ENCODE measurements around the gene HOTAIR. TPM values are rescaled to one million over a fixed set of nuclear protein-coding genes. Genes with fewer than 3 reads are reported as not detected.

Gene HOTAIR
- total RNA-seq, 1 donor from 2014 or later = not detected

GRCh38 chr12:53916788-53917655, 57.7 kb downstream of the HOTAIR start:
- ATAC-seq (no peak), DNase-seq (ENCODE audit: missing footprints) (no peak)
- intact Hi-C loops (cut with DNase I) = no loop called here

Small RNA genes lying within 50 kb of the gene (microRNA-seq; reads per million reads assigned to microRNA genes)
- gene MIR196A2 = not detected

Other genes starting within 250 kb of the HOTAIR start
- 186 TPM for gene CALCOCO1, start 247.5 kb downstream of the HOTAIR start, total RNA-seq
- gene CISTR, start 223.0 kb downstream of the HOTAIR start, total RNA-seq = 1.7 TPM
- gene HOXC13, start 36.1 kb downstream of the HOTAIR start, total RNA-seq = not detected
- gene HOXC12, start 20.1 kb downstream of the HOTAIR start, total RNA-seq = not detected
- not detected for gene HOXC11, start 1.8 kb downstream of the HOTAIR start, total RNA-seq
- gene HOXC10, start 10.2 kb upstream of the HOTAIR start, total RNA-seq = not detected
- gene HOXC9, start 25.2 kb upstream of the HOTAIR start, total RNA-seq = not detected
- gene HOXC8, start 34.0 kb upstream of the HOTAIR start, total RNA-seq = not detected
- gene HOXC6, start 53.5 kb upstream of the HOTAIR start, total RNA-seq = 0.41 TPM
- gene HOXC5, start 58.1 kb upstream of the HOTAIR start, total RNA-seq = not detected
- gene HOXC4, start 78.9 kb upstream of the HOTAIR start, total RNA-seq = not detected
- 17.6 TPM for gene SMUG1, start 214.0 kb upstream of the HOTAIR start, total RNA-seq

All from Right ventricle myocardium inferior (tissue), 1 donor.